ENCODE measurements around the gene BCL2. TPM values are rescaled to one million over a fixed set of nuclear protein-coding genes. Genes with fewer than 3 reads are reported as not detected.

Gene BCL2
- total RNA-seq, 1 experiment from 2014 or later: 2.5 TPM

DNA sequence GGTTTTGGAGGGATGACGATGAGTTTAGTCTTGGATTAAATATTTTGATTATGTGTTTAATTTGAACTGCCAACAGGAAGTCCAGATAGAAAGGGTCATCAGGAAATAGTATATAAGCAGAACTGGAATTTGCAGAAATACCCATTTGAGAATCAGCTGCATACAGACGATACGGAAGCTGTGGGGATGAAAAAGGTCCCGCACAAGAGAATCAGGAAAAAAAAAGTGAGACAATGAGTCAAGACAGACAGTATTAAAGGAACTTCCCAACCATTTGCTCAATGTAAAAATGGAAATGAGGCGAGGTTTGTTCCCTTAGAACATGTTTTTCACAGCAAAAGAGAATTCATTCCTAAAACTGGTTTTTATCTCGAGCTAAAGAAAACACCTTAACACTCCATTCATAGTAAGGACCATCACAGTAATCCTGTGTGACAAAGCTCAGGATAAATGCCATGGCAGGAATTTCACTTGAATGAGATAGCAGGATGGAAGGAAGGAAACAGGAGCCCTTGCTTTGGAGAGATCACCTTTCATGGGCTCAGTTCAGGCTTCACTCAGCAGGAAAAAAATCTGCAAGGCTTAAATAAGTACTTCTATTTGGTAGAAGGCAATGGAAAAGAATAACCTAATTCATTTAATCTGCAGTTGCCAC is 29.3 kb downstream of the BCL2 start:
- no peak overlapping the region for H3K27ac ChIP-seq (ENCODE audit: low read depth, low read length)
- no peak overlapping the region for H3K4me3 ChIP-seq (replicated peaks in 1 of 2; ENCODE audit: low read depth in 1 of 2, low read length in 2 of 2)
- no peak overlapping the region for H2AFZ ChIP-seq (ENCODE audit: low read depth, low read length, poor library complexity, severe bottlenecking)
- peaks cover 14% of the 10 kb centered on the region; the same call in 1 of the 2 replicates for H3K27me3 ChIP-seq (ENCODE audit: insufficient read depth, low read length)
- no peak overlapping the region for H3K4me2 ChIP-seq (ENCODE audit: low read length)
- H3K9ac ChIP-seq (ENCODE audit: low read length): no peak overlapping the region
- H4K20me1 ChIP-seq (ENCODE audit: insufficient read depth): no peaks in the 10 kb centered on the region
- no peaks in the 10 kb centered on the region for H3K36me3 ChIP-seq (ENCODE audit: control insufficient read depth in 1 of 2, insufficient read depth in 2 of 2, low read length in 2 of 2)
- DNase-seq (ENCODE audit: low read depth, low spot score): no peak
- no peaks in the 10 kb centered on the region for H3K9me3 ChIP-seq (ENCODE audit: control insufficient read depth in 1 of 2, insufficient read depth in 1 of 2, low read depth in 1 of 2, low read length in 2 of 2)
- BruUV-seq (replicated peaks): no TSS peak
- TF ChIP-seq CBX3 (IDR thresholded peaks at IDR 0.05; ENCODE audit: low read depth): no peak
- no peak for TF ChIP-seq POLR2A (IDR thresholded peaks at IDR 0.05; ENCODE audit: borderline replicate concordance, extremely low read depth, insufficient read depth, insufficient read length)
- TF ChIP-seq, protein P1, sequence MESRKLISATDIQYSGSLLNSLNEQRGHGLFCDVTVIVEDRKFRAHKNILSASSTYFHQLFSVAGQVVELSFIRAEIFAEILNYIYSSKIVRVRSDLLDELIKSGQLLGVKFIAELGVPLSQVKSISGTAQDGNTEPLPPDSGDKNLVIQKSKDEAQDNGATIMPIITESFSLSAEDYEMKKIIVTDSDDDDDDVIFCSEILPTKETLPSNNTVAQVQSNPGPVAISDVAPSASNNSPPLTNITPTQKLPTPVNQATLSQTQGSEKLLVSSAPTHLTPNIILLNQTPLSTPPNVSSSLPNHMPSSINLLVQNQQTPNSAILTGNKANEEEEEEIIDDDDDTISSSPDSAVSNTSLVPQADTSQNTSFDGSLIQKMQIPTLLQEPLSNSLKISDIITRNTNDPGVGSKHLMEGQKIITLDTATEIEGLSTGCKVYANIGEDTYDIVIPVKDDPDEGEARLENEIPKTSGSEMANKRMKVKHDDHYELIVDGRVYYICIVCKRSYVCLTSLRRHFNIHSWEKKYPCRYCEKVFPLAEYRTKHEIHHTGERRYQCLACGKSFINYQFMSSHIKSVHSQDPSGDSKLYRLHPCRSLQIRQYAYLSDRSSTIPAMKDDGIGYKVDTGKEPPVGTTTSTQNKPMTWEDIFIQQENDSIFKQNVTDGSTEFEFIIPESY (IDR thresholded peaks at IDR 0.05; ENCODE audit: extremely low read depth, insufficient replicate concordance, low read length): no peak
- TF ChIP-seq SRF (IDR thresholded peaks at IDR 0.05; ENCODE audit: low read depth): no peak
- TF ChIP-seq, protein P2, sequence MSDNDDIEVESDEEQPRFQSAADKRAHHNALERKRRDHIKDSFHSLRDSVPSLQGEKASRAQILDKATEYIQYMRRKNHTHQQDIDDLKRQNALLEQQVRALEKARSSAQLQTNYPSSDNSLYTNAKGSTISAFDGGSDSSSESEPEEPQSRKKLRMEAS (IDR thresholded peaks at IDR 0.05): no peak
- no peak for TF ChIP-seq EZH2 (IDR thresholded peaks at IDR 0.05)
- TF ChIP-seq ZNF274 (IDR thresholded peaks at IDR 0.05; ENCODE audit: low read depth, low read length): no peak
- no peak for TF ChIP-seq POLR2AphosphoS5 (IDR thresholded peaks at IDR 0.05; ENCODE audit: low read depth, low read length)
- TF ChIP-seq ZFX (IDR thresholded peaks at IDR 0.05): no peak
- TF ChIP-seq TCF7L2 (IDR thresholded peaks at IDR 0.05; ENCODE audit: borderline replicate concordance, extremely low read depth, insufficient read depth, insufficient read length): no peak
- no peak for TF ChIP-seq YY1 (IDR thresholded peaks at IDR 0.05; ENCODE audit: extremely low read depth, insufficient replicate concordance, low read depth, low read length)
- no peak for TF ChIP-seq JUND (IDR thresholded peaks at IDR 0.05)
- TF ChIP-seq EGR1 (IDR thresholded peaks at IDR 0.05; ENCODE audit: low read depth): no peak
- TF ChIP-seq, protein P3, sequence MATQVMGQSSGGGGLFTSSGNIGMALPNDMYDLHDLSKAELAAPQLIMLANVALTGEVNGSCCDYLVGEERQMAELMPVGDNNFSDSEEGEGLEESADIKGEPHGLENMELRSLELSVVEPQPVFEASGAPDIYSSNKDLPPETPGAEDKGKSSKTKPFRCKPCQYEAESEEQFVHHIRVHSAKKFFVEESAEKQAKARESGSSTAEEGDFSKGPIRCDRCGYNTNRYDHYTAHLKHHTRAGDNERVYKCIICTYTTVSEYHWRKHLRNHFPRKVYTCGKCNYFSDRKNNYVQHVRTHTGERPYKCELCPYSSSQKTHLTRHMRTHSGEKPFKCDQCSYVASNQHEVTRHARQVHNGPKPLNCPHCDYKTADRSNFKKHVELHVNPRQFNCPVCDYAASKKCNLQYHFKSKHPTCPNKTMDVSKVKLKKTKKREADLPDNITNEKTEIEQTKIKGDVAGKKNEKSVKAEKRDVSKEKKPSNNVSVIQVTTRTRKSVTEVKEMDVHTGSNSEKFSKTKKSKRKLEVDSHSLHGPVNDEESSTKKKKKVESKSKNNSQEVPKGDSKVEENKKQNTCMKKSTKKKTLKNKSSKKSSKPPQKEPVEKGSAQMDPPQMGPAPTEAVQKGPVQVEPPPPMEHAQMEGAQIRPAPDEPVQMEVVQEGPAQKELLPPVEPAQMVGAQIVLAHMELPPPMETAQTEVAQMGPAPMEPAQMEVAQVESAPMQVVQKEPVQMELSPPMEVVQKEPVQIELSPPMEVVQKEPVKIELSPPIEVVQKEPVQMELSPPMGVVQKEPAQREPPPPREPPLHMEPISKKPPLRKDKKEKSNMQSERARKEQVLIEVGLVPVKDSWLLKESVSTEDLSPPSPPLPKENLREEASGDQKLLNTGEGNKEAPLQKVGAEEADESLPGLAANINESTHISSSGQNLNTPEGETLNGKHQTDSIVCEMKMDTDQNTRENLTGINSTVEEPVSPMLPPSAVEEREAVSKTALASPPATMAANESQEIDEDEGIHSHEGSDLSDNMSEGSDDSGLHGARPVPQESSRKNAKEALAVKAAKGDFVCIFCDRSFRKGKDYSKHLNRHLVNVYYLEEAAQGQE (IDR thresholded peaks at IDR 0.05; ENCODE audit: low read depth): no peak
- no peak for TF ChIP-seq RAD21 (IDR thresholded peaks at IDR 0.05; ENCODE audit: low read depth)
- no peak for TF ChIP-seq FOSL1 (IDR thresholded peaks at IDR 0.05; ENCODE audit: low read depth)
- intact Hi-C loops (cut with micrococcal nuclease): no loop called here
- no peaks in the 10 kb centered on the region for H3K4me1 ChIP-seq (ENCODE audit: control insufficient read depth in 1 of 2, insufficient read depth in 2 of 2, low read length in 2 of 2)
- CTCF ChIA-PET: no interaction called here
- POLR2A ChIA-PET: no interaction called here
- no peak for ATAC-seq
- H3K9me2 ChIP-seq (ENCODE audit: insufficient read depth): no peaks in the 10 kb centered on the region; the same call in 1 of the 2 replicates
- RAD21 ChIA-PET (ENCODE audit: low non-redundant PET in 1 of 2, low total read pairs in 2 of 2, uncharacterized antibody in 2 of 2, unreplicated experiment in 2 of 2): no interaction called here
- no peaks in the 10 kb centered on the region for H3K79me2 ChIP-seq (ENCODE audit: insufficient read depth, low read length)
